Astrocyte (in vitro differentiated cells and primary cell): Measurements from ENCODE around the gene CST3. TPM values are rescaled to one million over a fixed set of nuclear protein-coding genes. Genes with fewer than 3 reads are reported as not detected.

ENCODE experiments used
- DNase-seq: peaks from one replicate; pipeline ENCODE4 v3.0.0-alpha.2; 2010; ENCODE audit warnings: low read depth
- FAIRE-seq: peaks from 2 replicates; lab custom pipeline; 2011; peaks lifted over from hg19 to GRCh38; lab: Jason Lieb, UNC
- H2AFZ ChIP-seq: 2 replicates; pipeline ENCODE4 v1.6.0; 2012; ENCODE audit warnings: low read depth, low read length, inconsistent platforms
- H3K27ac ChIP-seq: 2 replicates; pipeline ENCODE4 v1.5.1; 2011; ENCODE audit warnings: low read depth, low read length, inconsistent platforms
- H3K27me3 ChIP-seq: 2 replicates; pipeline ENCODE4 v1.6.0; 2011; ENCODE audit warnings: low read length, inconsistent platforms; ENCODE audit not compliant: insufficient read depth
- H3K36me3 ChIP-seq: 2 replicates; pipeline ENCODE4 v1.5.1; 2011; ENCODE audit warnings: low read length, inconsistent platforms; ENCODE audit not compliant: insufficient read depth
- H3K4me1 ChIP-seq: 2 replicates; pipeline ENCODE4 v1.5.1; 2011; ENCODE audit warnings: low read length, inconsistent platforms; ENCODE audit not compliant: insufficient read depth
- H3K4me2 ChIP-seq: 2 replicates; pipeline ENCODE4 v1.6.0; 2012; ENCODE audit warnings: low read length, inconsistent platforms
- H3K4me3 ChIP-seq: 2 replicates; pipeline ENCODE4 v1.5.1; 2011; ENCODE audit warnings: low read depth, mild to moderate bottlenecking, low read length, inconsistent platforms; ENCODE audit not compliant: insufficient read depth
- H3K79me2 ChIP-seq: 2 replicates; pipeline ENCODE4 v1.6.0; 2012; ENCODE audit warnings: mild to moderate bottlenecking, low read length, inconsistent platforms; ENCODE audit not compliant: insufficient read depth
- H3K9ac ChIP-seq: 2 replicates; pipeline ENCODE4 v1.6.0; 2012; ENCODE audit warnings: mild to moderate bottlenecking, low read length, inconsistent platforms
- H3K9me3 ChIP-seq: 2 replicates; pipeline ENCODE4 v1.5.1; 2012; ENCODE audit warnings: low read depth, mild to moderate bottlenecking, low read length, inconsistent platforms; ENCODE audit not compliant: insufficient read depth
- H4K20me1 ChIP-seq: 2 replicates; pipeline ENCODE4 v1.6.0; 2012; ENCODE audit warnings: low read length, inconsistent platforms; ENCODE audit not compliant: insufficient read depth
- H3K27ac Mint-ChIP-seq: one replicate; pipeline ENCODE4 v1.8.0; 2021; ENCODE audit warnings: mild to moderate bottlenecking, mixed read lengths; ENCODE audit not compliant: unreplicated experiment
- H3K27me3 Mint-ChIP-seq: one replicate; pipeline ENCODE4 v1.8.0; 2021; ENCODE audit warnings: low read depth, mixed read lengths; ENCODE audit not compliant: unreplicated experiment
- H3K36me3 Mint-ChIP-seq: one replicate; pipeline ENCODE4 v1.8.0; 2021; ENCODE audit warnings: low read depth, mixed read lengths; ENCODE audit not compliant: unreplicated experiment
- H3K4me1 Mint-ChIP-seq: one replicate; pipeline ENCODE4 v1.8.0; 2021; ENCODE audit warnings: low read depth, mixed read lengths; ENCODE audit not compliant: unreplicated experiment
- H3K4me3 Mint-ChIP-seq: one replicate; pipeline ENCODE4 v1.8.0; 2021; ENCODE audit warnings: mild to moderate bottlenecking, moderate library complexity, mixed read lengths; ENCODE audit not compliant: unreplicated experiment
- H3K9me3 Mint-ChIP-seq: one replicate; pipeline ENCODE4 v1.8.0; 2021; ENCODE audit warnings: mild to moderate bottlenecking, mixed read lengths; ENCODE audit not compliant: unreplicated experiment
- EZH2 ChIP-seq: IDR thresholded peaks from 2 replicates; pipeline ENCODE4 v1.6.1; 2012; ENCODE audit warnings: mild to moderate bottlenecking, low read length, inconsistent platforms; ENCODE audit not compliant: insufficient read depth
- total RNA-seq: library from RNA; stranded (reverse); gene quantifications from 2 replicates; pipeline ENCODE4 v1.2.1, GENCODE V29; 2021
- TF ChIP-seq, protein P1 (sequence below): IDR thresholded peaks from 2 replicates; pipeline ENCODE4 v1.5.1; 2011; ENCODE audit warnings: low read depth, mild to moderate bottlenecking, inconsistent platforms, low read length, moderate library complexity; ENCODE audit not compliant: insufficient read depth

CST3 gene
- total RNA-seq, 1 donor from 2014 or later: 316 TPM

- H3K9ac ChIP-seq: no peak overlapping the region
- H2AFZ ChIP-seq: no peak overlapping the region
- Mint-ChIP-seq H3K4me3 (no peak overlapping the region), H3K27me3 (peaks cover 3% of the 10 kb centered on the region), H3K36me3 (no peaks in the 10 kb centered on the region), H3K4me1 (peaks cover 23% of the 10 kb centered on the region), H3K9me3 (no peaks in the 10 kb centered on the region), H3K27ac (peak overlapping the region; percentile 8)
- no peak for DNase-seq
- no peak for TF ChIP-seq EZH2
- TF ChIP-seq, protein P1, sequence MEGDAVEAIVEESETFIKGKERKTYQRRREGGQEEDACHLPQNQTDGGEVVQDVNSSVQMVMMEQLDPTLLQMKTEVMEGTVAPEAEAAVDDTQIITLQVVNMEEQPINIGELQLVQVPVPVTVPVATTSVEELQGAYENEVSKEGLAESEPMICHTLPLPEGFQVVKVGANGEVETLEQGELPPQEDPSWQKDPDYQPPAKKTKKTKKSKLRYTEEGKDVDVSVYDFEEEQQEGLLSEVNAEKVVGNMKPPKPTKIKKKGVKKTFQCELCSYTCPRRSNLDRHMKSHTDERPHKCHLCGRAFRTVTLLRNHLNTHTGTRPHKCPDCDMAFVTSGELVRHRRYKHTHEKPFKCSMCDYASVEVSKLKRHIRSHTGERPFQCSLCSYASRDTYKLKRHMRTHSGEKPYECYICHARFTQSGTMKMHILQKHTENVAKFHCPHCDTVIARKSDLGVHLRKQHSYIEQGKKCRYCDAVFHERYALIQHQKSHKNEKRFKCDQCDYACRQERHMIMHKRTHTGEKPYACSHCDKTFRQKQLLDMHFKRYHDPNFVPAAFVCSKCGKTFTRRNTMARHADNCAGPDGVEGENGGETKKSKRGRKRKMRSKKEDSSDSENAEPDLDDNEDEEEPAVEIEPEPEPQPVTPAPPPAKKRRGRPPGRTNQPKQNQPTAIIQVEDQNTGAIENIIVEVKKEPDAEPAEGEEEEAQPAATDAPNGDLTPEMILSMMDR: no peak
- H3K27ac ChIP-seq: no peak overlapping the region
- H3K79me2 ChIP-seq: no peaks in the 10 kb centered on the region
- no peak overlapping the region for H3K4me3 ChIP-seq
- H3K36me3 ChIP-seq: no peaks in the 10 kb centered on the region
- FAIRE-seq: no peak
- no peaks in the 10 kb centered on the region for H3K4me1 ChIP-seq
- no peaks in the 10 kb centered on the region for H3K9me3 ChIP-seq
- H3K27me3 ChIP-seq: peaks cover 2% of the 10 kb centered on the region
- no peaks in the 10 kb centered on the region for H4K20me1 ChIP-seq
- no peak overlapping the region for H3K4me2 ChIP-seq
These were observed 21.3 kb upstream of the CST3 start for GRCh38 chr20:23658989-23659609.

GRCh38 chr20:23658336-23658735, 20.6 kb upstream of the CST3 start:
- Histone ChIP-seq H2AFZ (no peak overlapping the region), H3K9ac (no peak overlapping the region), H3K9me3 (no peaks in the 10 kb centered on the region), H3K79me2 (no peaks in the 10 kb centered on the region), H3K27me3 (peaks cover 2% of the 10 kb centered on the region), H3K36me3 (no peaks in the 10 kb centered on the region), H3K4me3 (no peak overlapping the region), H3K27ac (no peak overlapping the region), H3K4me2 (no peak overlapping the region), H4K20me1 (no peaks in the 10 kb centered on the region), H3K4me1 (no peaks in the 10 kb centered on the region)
- FAIRE-seq: no peak
- TF ChIP-seq, protein P1: no peak
- TF ChIP-seq EZH2: no peak
- DNase-seq: no peak
- no peaks in the 10 kb centered on the region for H3K36me3 Mint-ChIP-seq
- peaks cover 3% of the 10 kb centered on the region for H3K27me3 Mint-ChIP-seq
- H3K9me3 Mint-ChIP-seq: no peaks in the 10 kb centered on the region
- peak overlapping the region; percentile 30 for H3K27ac Mint-ChIP-seq
- H3K4me1 Mint-ChIP-seq: peaks cover 23% of the 10 kb centered on the region
- H3K4me3 Mint-ChIP-seq: no peak overlapping the region

DNA sequence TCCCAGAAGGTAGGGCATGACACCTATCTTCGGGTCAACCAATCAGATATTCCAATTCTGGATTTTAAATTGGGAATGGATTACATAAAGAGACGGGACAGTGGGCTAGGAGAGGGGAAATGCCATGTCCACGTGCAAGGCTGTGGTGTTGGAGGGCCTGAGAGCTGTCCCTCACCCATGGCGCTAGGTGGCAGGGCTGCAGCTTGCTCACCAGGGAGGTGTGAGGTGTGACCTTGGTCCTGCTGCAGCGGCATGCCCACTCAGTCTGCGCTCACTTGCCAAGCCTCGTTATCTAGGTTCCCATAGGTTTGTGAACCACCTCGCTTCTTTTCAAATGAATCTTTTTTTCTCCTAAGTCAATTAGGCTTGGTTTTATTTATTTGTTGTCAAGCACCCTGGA, 19.4 kb upstream of the CST3 start:
- H3K4me1 ChIP-seq: no peaks in the 10 kb centered on the region
- H3K36me3 ChIP-seq: no peaks in the 10 kb centered on the region
- no peak overlapping the region for H3K4me3 ChIP-seq
- no peaks in the 10 kb centered on the region for H3K9me3 Mint-ChIP-seq
- H3K27me3 Mint-ChIP-seq: peaks cover 3% of the 10 kb centered on the region
- H4K20me1 ChIP-seq: no peaks in the 10 kb centered on the region
- peaks cover 29% of the 10 kb centered on the region for H3K4me1 Mint-ChIP-seq
- no peak overlapping the region for H3K4me2 ChIP-seq
- no peak overlapping the region for H3K27ac ChIP-seq
- no peak overlapping the region for H3K4me3 Mint-ChIP-seq
- no peak overlapping the region for H2AFZ ChIP-seq
- no peak for DNase-seq
- H3K9me3 ChIP-seq: no peaks in the 10 kb centered on the region
- no peaks in the 10 kb centered on the region for H3K79me2 ChIP-seq
- no peak overlapping the region for H3K27ac Mint-ChIP-seq
- TF ChIP-seq, protein P1: no peak
- TF ChIP-seq EZH2: no peak
- H3K9ac ChIP-seq: no peak overlapping the region
- H3K36me3 Mint-ChIP-seq: no peaks in the 10 kb centered on the region
- H3K27me3 ChIP-seq: peaks cover 2% of the 10 kb centered on the region
- no peak for FAIRE-seq
